ENCODE measurements around the gene TBRG4. TPM values are rescaled to one million over a fixed set of nuclear protein-coding genes. Genes with fewer than 3 reads are reported as not detected.

Gene TBRG4
- total RNA-seq, 1 experiment from 2014 or later: 127 TPM

GRCh38 chr7:45070254-45070642 is 41.2 kb downstream of the TBRG4 start:
- H4K8ac ChIP-seq (replicated peaks; ENCODE audit: insufficient read length, low read depth, low read length): no peak overlapping the region
- H2BK12ac ChIP-seq (ENCODE audit: insufficient read length, low read depth, low read length): no peak overlapping the region
- no peaks in the 10 kb centered on the region for H3K79me2 ChIP-seq (ENCODE audit: insufficient read depth, low read length)
- H3K79me1 ChIP-seq (ENCODE audit: insufficient read depth, low read depth, low read length, poor library complexity, severe bottlenecking): no peaks in the 10 kb centered on the region
- H3K18ac ChIP-seq (ENCODE audit: insufficient read length, low read depth, low read length): no peak overlapping the region
- H3K27me3 ChIP-seq (ENCODE audit: insufficient read depth, low read length): no peaks in the 10 kb centered on the region
- H2BK5ac ChIP-seq (ENCODE audit: insufficient read length, low read length): no peak overlapping the region
- no peak overlapping the region for H4K5ac ChIP-seq (ENCODE audit: insufficient read length, low read depth, low read length)
- H3K4me1 ChIP-seq (ENCODE audit: insufficient read depth, low read length): no peaks in the 10 kb centered on the region
- H4K91ac ChIP-seq (ENCODE audit: insufficient read length, low read depth, low read length): no peak overlapping the region
- no peaks in the 10 kb centered on the region for H4K20me1 ChIP-seq (ENCODE audit: control insufficient read depth, insufficient read depth, insufficient read length)
- Mint-ChIP-seq H3K4me3 (no peak overlapping the region), H3K36me3 (ENCODE audit: insufficient read depth in 1 of 3, low read depth in 3 of 3) (peaks cover 4 to 50% (median 31%) of the 10 kb centered on the region in 3 experiments; a peak in 6 of 7 replicates), H3K4me1 (peaks cover 0 to 7% of the 10 kb centered on the region in 2 experiments; a peak in 1 of 4 replicates), H3K9me3 (no peaks in the 10 kb centered on the region; a peak in 1 of 5 replicates), H3K27me3 (ENCODE audit: low read depth) (no peaks in the 10 kb centered on the region), H3K27ac (no peak overlapping the region; a peak in 1 of 7 replicates)
- no peak for TF ChIP-seq CTCF (conservative IDR thresholded peaks at IDR 0.05)
- H2AFZ ChIP-seq (ENCODE audit: low read length): no peak overlapping the region
- no peak overlapping the region for H3K27ac ChIP-seq (ENCODE audit: insufficient read length, low read depth, low read length)
- no peak overlapping the region for H3K56ac ChIP-seq (ENCODE audit: insufficient read length, low read depth, low read length)
- H2AK5ac ChIP-seq (ENCODE audit: insufficient read length, low read length): no peak overlapping the region
- H3K4ac ChIP-seq (ENCODE audit: low read depth, low read length): no peak overlapping the region
- H3K14ac ChIP-seq (ENCODE audit: insufficient read depth, low read length): no peak overlapping the region
- no peak overlapping the region for H3T11ph ChIP-seq (ENCODE audit: low read length)
- H3K9me3 ChIP-seq (ENCODE audit: control insufficient read depth, low read depth, low read length): no peaks in the 10 kb centered on the region
- no CpG with 5 or more reads among the region's 1 CpG for whole genome bisulfite sequencing (ENCODE audit: extremely low coverage, insufficient read length, low lambda C conversion rate)
- H3K23ac ChIP-seq (ENCODE audit: insufficient read length, low read depth, low read length): no peak overlapping the region
- no peak overlapping the region for H3K4me2 ChIP-seq (ENCODE audit: insufficient read depth, insufficient read length, low read length)
- H3K9ac ChIP-seq (ENCODE audit: extremely low read depth, insufficient read length, low read length): no peak overlapping the region
- no peak overlapping the region for H2BK20ac ChIP-seq (ENCODE audit: low read depth, low read length, poor library complexity, severe bottlenecking)
- H2BK120ac ChIP-seq (ENCODE audit: low read depth, low read length, poor library complexity, severe bottlenecking): no peak overlapping the region
- DNase-seq: no peak
- no peak overlapping the region for H2BK15ac ChIP-seq (ENCODE audit: low read depth, low read length)
- H3K23me2 ChIP-seq (ENCODE audit: insufficient read length, low read depth, low read length, poor library complexity, severe bottlenecking): no peaks in the 10 kb centered on the region

Measured in H9 (cell line).